DOHH2 (cell line): ENCODE results near the gene APOA4.

Experiments
- H3F3A ChIP-seq: fragments of 200-600 bp; sonication (generic), shearing (Covaris generic); 2 replicates; pipeline ENCODE4 v1.6.0; 2016; ENCODE audit warnings: antibody characterized with exemption, mild to moderate bottlenecking; ENCODE audit not compliant: control insufficient read depth, insufficient read depth
- H3K27ac ChIP-seq: fragments of 200-600 bp; sonication (generic); 2 replicates; pipeline ENCODE4 v1.5.1; 2014; ENCODE audit warnings: low read depth, mild to moderate bottlenecking, low read length, moderate library complexity
- H3K27me3 ChIP-seq: fragments of 200-600 bp; sonication (generic); 2 replicates; pipeline ENCODE4 v1.6.1; 2014; ENCODE audit warnings: mild to moderate bottlenecking, low read length, mixed read lengths; ENCODE audit not compliant: control insufficient read depth
- H3K36me3 ChIP-seq: fragments of 200-600 bp; sonication (generic); 2 replicates; pipeline ENCODE4 v1.6.1; 2014; ENCODE audit warnings: mild to moderate bottlenecking, low read length, moderate library complexity, mixed read lengths; ENCODE audit not compliant: control insufficient read depth
- H3K4me1 ChIP-seq: fragments of 200-600 bp; sonication (generic); 2 replicates; pipeline ENCODE4 v1.6.1; 2014; ENCODE audit warnings: mild to moderate bottlenecking, low read length, mixed read lengths; ENCODE audit not compliant: control insufficient read depth
- H3K4me2 ChIP-seq: fragments of 200-600 bp; sonication (generic); 2 replicates; pipeline ENCODE4 v1.6.0; 2014; ENCODE audit warnings: mild to moderate bottlenecking, low read length, moderate library complexity
- H3K4me3 ChIP-seq: fragments of 200-600 bp; sonication (generic); 2 replicates; pipeline ENCODE4 v1.5.1; 2014; ENCODE audit warnings: mild to moderate bottlenecking, low read length, mixed read lengths
- H3K79me2 ChIP-seq: fragments of 200-600 bp; sonication (generic); 2 replicates; pipeline ENCODE4 v1.6.1; 2014; ENCODE audit warnings: mild to moderate bottlenecking, low read length, mixed read lengths; ENCODE audit not compliant: control insufficient read depth
- H3K9me2 ChIP-seq: fragments of 200-600 bp; sonication (generic); replicated peaks from 2 replicates; pipeline ENCODE4 v1.6.1; 2014; ENCODE audit warnings: mild to moderate bottlenecking, low read length, mixed read lengths; ENCODE audit not compliant: control insufficient read depth
- H3K9me3 ChIP-seq: fragments of 200-600 bp; sonication (generic); 2 replicates; pipeline ENCODE4 v1.6.1; 2014; ENCODE audit warnings: antibody characterized with exemption, low read length, mixed read lengths; ENCODE audit not compliant: control insufficient read depth, insufficient read depth
- H4K20me1 ChIP-seq: fragments of 200-600 bp; sonication (generic); 2 replicates; pipeline ENCODE4 v1.6.0; 2014; ENCODE audit warnings: low read depth, mild to moderate bottlenecking, antibody characterized with exemption, low read length, moderate library complexity; ENCODE audit not compliant: control insufficient read depth, insufficient read depth
- CTCF ChIP-seq: fragments of 200-600 bp; sonication (generic); IDR thresholded peaks from one replicate; pipeline ENCODE4 v1.5.1; 2014; ENCODE audit warnings: antibody characterized with exemption, mild to moderate bottlenecking, low read depth, low read length; ENCODE audit not compliant: poor library complexity, severe bottlenecking
- EZH2phosphoT487 ChIP-seq: fragments of 200-600 bp; sonication (generic); IDR thresholded peaks from 2 replicates; pipeline ENCODE4 v1.6.1; 2017; ENCODE audit warnings: borderline replicate concordance, mild to moderate bottlenecking, antibody characterized with exemption, low read length, moderate library complexity, mixed read lengths

Gene APOA4

GRCh38 chr11:116811194-116811593 is 11.9 kb downstream of the APOA4 start:
- peaks cover 12% of the 10 kb centered on the region for H3K27me3 ChIP-seq
- TF ChIP-seq EZH2phosphoT487 (no peak), CTCF (no peak)
- no peaks in the 10 kb centered on the region for H3K4me1 ChIP-seq
- no peaks in the 10 kb centered on the region for H3K79me2 ChIP-seq
- H3K36me3 ChIP-seq: no peaks in the 10 kb centered on the region
- no peak overlapping the region for H3K4me2 ChIP-seq
- no peak overlapping the region for H3K4me3 ChIP-seq
- H3K27ac ChIP-seq: no peak overlapping the region
- no peaks in the 10 kb centered on the region for H3F3A ChIP-seq
- H4K20me1 ChIP-seq: no peaks in the 10 kb centered on the region
- H3K9me2 ChIP-seq: no peaks in the 10 kb centered on the region
- no peaks in the 10 kb centered on the region for H3K9me3 ChIP-seq

- Histone ChIP-seq H3K79me2 (no peaks in the 10 kb centered on the region), H3K9me2 (no peaks in the 10 kb centered on the region), H3K4me3 (no peak overlapping the region), H3K4me1 (no peaks in the 10 kb centered on the region), H3K36me3 (no peaks in the 10 kb centered on the region), H3K27me3 (peaks cover 27% of the 10 kb centered on the region), H4K20me1 (no peaks in the 10 kb centered on the region), H3K4me2 (no peak overlapping the region), H3K9me3 (no peaks in the 10 kb centered on the region), H3K27ac (no peak overlapping the region), H3F3A (no peaks in the 10 kb centered on the region)
- TF ChIP-seq EZH2phosphoT487: no peak
- no peak for TF ChIP-seq CTCF
Observed at GRCh38 chr11:116808262-116809175, 14.6 kb downstream of the APOA4 start.

DNA sequence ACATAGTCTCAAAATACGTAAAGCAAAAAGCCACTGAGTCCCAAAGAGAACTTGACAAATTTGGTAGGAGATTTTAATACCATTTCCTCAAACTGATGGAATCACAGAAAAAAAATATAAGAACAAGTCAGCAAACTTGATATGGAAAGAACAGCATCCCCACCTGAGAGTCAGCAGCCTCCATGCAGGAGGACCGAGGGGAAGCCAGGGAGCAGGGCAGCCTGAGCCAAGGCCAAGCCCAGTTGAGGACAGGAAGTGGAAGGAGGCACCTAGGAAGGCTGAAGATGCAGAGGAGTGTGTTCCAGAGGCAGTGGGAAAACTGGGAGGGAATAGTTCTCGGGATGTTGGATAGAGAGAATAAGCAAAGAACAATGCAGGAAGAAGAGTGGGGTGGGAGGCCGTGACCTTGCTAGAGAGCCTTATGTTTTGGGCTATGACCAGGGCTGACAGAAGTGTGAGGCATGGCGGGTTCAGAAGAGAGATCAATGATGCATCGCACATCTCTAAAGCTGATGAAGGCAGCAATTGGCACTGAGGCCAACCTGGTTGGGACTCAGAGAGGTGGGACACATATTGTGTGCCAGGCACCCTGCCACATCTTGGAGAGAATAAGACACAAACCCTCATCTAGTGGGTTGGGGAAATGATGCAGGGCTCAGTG is 15.4 kb downstream of the APOA4 start:
- TF ChIP-seq CTCF: no peak
- no peak for TF ChIP-seq EZH2phosphoT487
- Histone ChIP-seq H3K9me3 (no peaks in the 10 kb centered on the region), H3K27me3 (peaks cover 21% of the 10 kb centered on the region), H3K9me2 (no peaks in the 10 kb centered on the region), H3K79me2 (no peaks in the 10 kb centered on the region), H4K20me1 (no peaks in the 10 kb centered on the region), H3K36me3 (no peaks in the 10 kb centered on the region), H3K4me1 (no peaks in the 10 kb centered on the region), H3K4me3 (no peak overlapping the region), H3F3A (no peaks in the 10 kb centered on the region), H3K4me2 (no peak overlapping the region), H3K27ac (no peak overlapping the region)
